Liver (tissue), 9 donors: ENCODE data around the gene TTYH1. TPM values are rescaled to one million over a fixed set of nuclear protein-coding genes. Genes with fewer than 3 reads are reported as not detected.
A peak's percentile ranks its signal among the peaks of the same experiment; 100 is the strongest.

ENCODE experiments used
- DNase-seq: peaks from one replicate; pipeline ENCODE4 v3.0.0-alpha.2; 2017; ENCODE audit warnings: low spot score
- H3K27ac ChIP-seq, 2 donors: one replicate each; pipeline ENCODE4 v1.7.0; 2013; ENCODE audit warnings: inconsistent platforms in 2 of 2, low read length in 2 of 2, control low read depth in 1 of 2, low read depth in 1 of 2, mild to moderate bottlenecking in 1 of 2
- H3K27me3 ChIP-seq, 4 donors: one replicate each; pipeline versions ENCODE4 v1.6.1 to v1.7.0; 2013; ENCODE audit warnings: low read length in 3 of 4, inconsistent platforms in 1 of 4, mild to moderate bottlenecking in 1 of 4, moderate library complexity in 1 of 4; ENCODE audit not compliant: control insufficient read depth in 4 of 4, insufficient read depth in 4 of 4
- H3K36me3 ChIP-seq, 4 donors: one replicate each; pipeline versions ENCODE4 v1.6.1 to v1.7.0; 2013; ENCODE audit warnings: low read length in 3 of 4, mild to moderate bottlenecking in 3 of 4, low read depth in 1 of 4, moderate library complexity in 1 of 4; ENCODE audit not compliant: control insufficient read depth in 4 of 4, insufficient read depth in 3 of 4
- H3K4me1 ChIP-seq, 4 donors: one replicate each; pipeline versions ENCODE4 v1.6.1 to v1.7.0; 2013; ENCODE audit warnings: low read length in 3 of 4, mild to moderate bottlenecking in 3 of 4, moderate library complexity in 1 of 4; ENCODE audit not compliant: control insufficient read depth in 4 of 4, insufficient read depth in 4 of 4
- H3K4me3 ChIP-seq, 3 donors: one replicate each; pipeline versions ENCODE4 v1.6.1 to v1.7.0; 2013; ENCODE audit warnings: low read length in 3 of 3, control low read depth in 1 of 3, low read depth in 1 of 3, mild to moderate bottlenecking in 1 of 3
- H3K9ac ChIP-seq, 2 donors: one replicate each; pipeline ENCODE4 v1.7.0; 2013; ENCODE audit warnings: low read length in 2 of 2, mild to moderate bottlenecking in 2 of 2, moderate library complexity in 2 of 2, control low read depth in 1 of 2, low read depth in 1 of 2
- H3K9me3 ChIP-seq, 4 donors: one replicate each; pipeline versions ENCODE4 v1.6.1 to v1.7.0; 2013; ENCODE audit warnings: low read length in 3 of 4; ENCODE audit not compliant: control insufficient read depth in 4 of 4
- ATF3 ChIP-seq: IDR thresholded peaks from 2 replicates; pipeline ENCODE4 v1.6.1; 2016; ENCODE audit warnings: antibody characterized with exemption
- CTCF ChIP-seq: fragments of 150-350 bp; IDR thresholded peaks from 2 replicates; pipeline ENCODE4 v1.5.1; 2017; ENCODE audit warnings: improper control_type of control experiment, low read depth, low read length; ENCODE audit not compliant: missing input control
- EGR1 ChIP-seq, 2 donors: IDR thresholded peaks; 2 replicates each; pipeline ENCODE4 v1.6.1; 2016 to 2018; ENCODE audit warnings: antibody characterized with exemption in 2 of 2, low read depth in 2 of 2
- FOXA1 ChIP-seq: IDR thresholded peaks from 2 replicates; pipeline ENCODE4 v1.6.1; 2016; ENCODE audit warnings: antibody characterized with exemption
- FOXA2 ChIP-seq: IDR thresholded peaks from 2 replicates; pipeline ENCODE4 v1.6.1; 2016; ENCODE audit warnings: antibody characterized with exemption
- GABPA ChIP-seq, 2 donors: IDR thresholded peaks in 1 of 2; conservative IDR thresholded peaks in 1 of 2; 2 replicates each; pipeline ENCODE4 v1.6.1; 2016; ENCODE audit warnings: antibody characterized with exemption in 2 of 2, mild to moderate bottlenecking in 1 of 2, moderate library complexity in 1 of 2
- HNF4A ChIP-seq, 2 donors: conservative IDR thresholded peaks; 2 replicates each; pipeline ENCODE4 v1.6.1; 2016; ENCODE audit warnings: antibody characterized with exemption in 2 of 2, mild to moderate bottlenecking in 2 of 2
- HNF4G ChIP-seq: IDR thresholded peaks from 2 replicates; pipeline ENCODE4 v1.6.1; 2016; ENCODE audit warnings: antibody characterized with exemption
- JUND ChIP-seq, 2 donors: IDR thresholded peaks; 2 replicates each; pipeline ENCODE4 v1.6.1; 2016; ENCODE audit warnings: antibody characterized with exemption in 2 of 2
- MAX ChIP-seq: IDR thresholded peaks from 2 replicates; pipeline ENCODE4 v1.6.1; 2016; ENCODE audit warnings: antibody characterized with exemption
- NR2F2 ChIP-seq: IDR thresholded peaks from 2 replicates; pipeline ENCODE4 v1.6.1; 2016; ENCODE audit warnings: antibody characterized with exemption
- RAD21 ChIP-seq, 2 donors: IDR thresholded peaks; 2 replicates each; pipeline ENCODE4 v1.6.1; 2016; ENCODE audit warnings: antibody characterized with exemption in 2 of 2, mild to moderate bottlenecking in 2 of 2
- REST ChIP-seq: IDR thresholded peaks from 2 replicates; pipeline ENCODE4 v1.6.1; 2016; ENCODE audit warnings: antibody characterized with exemption, mild to moderate bottlenecking
- RXRA ChIP-seq, 2 donors: IDR thresholded peaks; 2 replicates each; pipeline ENCODE4 v1.6.1; 2017 to 2018; ENCODE audit warnings: antibody characterized with exemption in 2 of 2, mild to moderate bottlenecking in 1 of 2
- SP1 ChIP-seq: IDR thresholded peaks from 2 replicates; pipeline ENCODE4 v1.6.1; 2018; ENCODE audit warnings: antibody characterized with exemption, mild to moderate bottlenecking
- TAF1 ChIP-seq: conservative IDR thresholded peaks from 2 replicates; pipeline ENCODE4 v1.6.1; 2016; ENCODE audit warnings: antibody characterized with exemption, mild to moderate bottlenecking
- YY1 ChIP-seq: IDR thresholded peaks from 2 replicates; pipeline ENCODE4 v1.6.1; 2016; ENCODE audit warnings: antibody characterized with exemption, mild to moderate bottlenecking
- ZBTB33 ChIP-seq: IDR thresholded peaks from 2 replicates; pipeline ENCODE4 v1.6.1; 2016; ENCODE audit warnings: antibody characterized with exemption
- WGBS: extraction: QIAGEN DNeasy Blood & Tissue Kit; methylation state at CpG from one replicate; pipeline ENCODE4 v1.1.7; 2013; 5-methylcytosine and 5-hydroxymethylcytosine counted together
- polyA plus RNA-seq, 2 donors: library from polyadenylated mRNA; stranded (reverse) in 1 of 2; unstranded in 1 of 2; fragments of 200-250 nt in 1 of 2; fragments of >200 nt in 1 of 2; fragmentation: Nextera tagmentation in 1 of 2; extraction: Ambion mirVana in 1 of 2; gene quantifications; one replicate each; pipeline versions ENCODE4 v1.2.1 to v1.2.3, GENCODE V29; 2013 to 2015
- total RNA-seq, 2 donors: library from RNA; depleted of rRNA; stranded (reverse); fragments of >200 nt; gene quantifications; one replicate each; pipeline ENCODE4 v1.2.3, GENCODE V29; 2014
- donor health status: healthy.
- donor health status: healthy.
- donor health status: healthy.
- donor health status: healthy.
- donor health status: healthy.

The TTYH1 gene
- total and polyA plus RNA-seq, 4 donors: 0.28 to 1.1 (median 0.61) TPM

GRCh38 chr19:54473071-54473891, 58.0 kb downstream of the TTYH1 start, which contains the start of gene CDC42EP5:
Gene CDC42EP5, minus strand, starts transcription at chr19:54473296. Its CDS starts 7,749 bp downstream, at chr19:54465547.
- Histone ChIP-seq H3K36me3 (no peaks in the 10 kb centered on the region), H3K27me3 (peaks cover 0 to 7% (median 2%) of the 10 kb centered on the region in 4 donors), H3K9ac (peak within 1 kb of the TSS in 1 of 2 donors; percentile 13), H3K9me3 (no peaks in the 10 kb centered on the region), H3K4me3 (peak within 1 kb of the TSS in 1 of 3 donors; percentile 35), H3K4me1 (peaks cover 0 to 4% (median 1%) of the 10 kb centered on the region in 4 donors), H3K27ac (peak within 1 kb of the TSS; percentile 32 to 35)
- 21% methylated on average over 14 of the region's 14 CpGs for WGBS
- DNase-seq: no peak
- TF ChIP-seq YY1 (no peak), RXRA (IDR thresholded peaks at IDR 0.05) (peak in 1 of 2 donors; percentile 22), SP1 (peak; percentile 41)

GRCh38 chr19:54473892-54474372, 58.7 kb downstream of the TTYH1 start:
- 66% methylated on average over 6 of the region's 6 CpGs for WGBS
- H3K9ac ChIP-seq: no peak overlapping the region
- peaks cover 0 to 4% (median 1%) of the 10 kb centered on the region in 4 donors for H3K4me1 ChIP-seq
- peaks cover 0 to 7% (median 2%) of the 10 kb centered on the region in 4 donors for H3K27me3 ChIP-seq
- no peak for TF ChIP-seq RXRA (IDR thresholded peaks at IDR 0.05)
- no peak for TF ChIP-seq HNF4A (conservative IDR thresholded peaks at IDR 0.05)
- no peak for TF ChIP-seq FOXA2
- no peak for TF ChIP-seq HNF4G
- no peak for TF ChIP-seq JUND (IDR thresholded peaks at IDR 0.05)
- TF ChIP-seq EGR1 (IDR thresholded peaks at IDR 0.05; ENCODE audit: low read depth in 2 of 2): no peak
- TF ChIP-seq ATF3: no peak
- TF ChIP-seq SP1: no peak
- TF ChIP-seq FOXA1: no peak
- TF ChIP-seq RAD21 (IDR thresholded peaks at IDR 0.05): no peak
- TF ChIP-seq NR2F2: no peak
- TF ChIP-seq REST: no peak
- TF ChIP-seq YY1: no peak
- no peak for TF ChIP-seq ZBTB33
- TF ChIP-seq TAF1: no peak
- TF ChIP-seq GABPA (IDR thresholded peaks at IDR 0.05 in 1 of 2, conservative IDR thresholded peaks at IDR 0.05 in 1 of 2): no peak
- TF ChIP-seq MAX: no peak
- TF ChIP-seq CTCF: no peak
- peak overlapping the region; percentile 25 to 32 for H3K27ac ChIP-seq
- H3K36me3 ChIP-seq: no peaks in the 10 kb centered on the region
- H3K9me3 ChIP-seq: no peaks in the 10 kb centered on the region
- DNase-seq: no peak
- no peak overlapping the region for H3K4me3 ChIP-seq
